Liver (tissue), 9 donors: ENCODE results near the gene C11orf97. TPM values are rescaled to one million over a fixed set of nuclear protein-coding genes. Genes with fewer than 3 reads are reported as not detected.

Source experiments
- DNase-seq: peaks from one replicate; pipeline ENCODE4 v3.0.0-alpha.2; 2017; ENCODE audit warnings: low spot score
- H3K27ac ChIP-seq, 2 donors: one replicate each; pipeline ENCODE4 v1.7.0; 2013; ENCODE audit warnings: inconsistent platforms in 2 of 2, low read length in 2 of 2, control low read depth in 1 of 2, low read depth in 1 of 2, mild to moderate bottlenecking in 1 of 2
- H3K27me3 ChIP-seq, 4 donors: one replicate each; pipeline versions ENCODE4 v1.6.1 to v1.7.0; 2013; ENCODE audit warnings: low read length in 3 of 4, inconsistent platforms in 1 of 4, mild to moderate bottlenecking in 1 of 4, moderate library complexity in 1 of 4; ENCODE audit not compliant: control insufficient read depth in 4 of 4, insufficient read depth in 4 of 4
- H3K36me3 ChIP-seq, 4 donors: one replicate each; pipeline versions ENCODE4 v1.6.1 to v1.7.0; 2013; ENCODE audit warnings: low read length in 3 of 4, mild to moderate bottlenecking in 3 of 4, low read depth in 1 of 4, moderate library complexity in 1 of 4; ENCODE audit not compliant: control insufficient read depth in 4 of 4, insufficient read depth in 3 of 4
- H3K4me1 ChIP-seq, 4 donors: one replicate each; pipeline versions ENCODE4 v1.6.1 to v1.7.0; 2013; ENCODE audit warnings: low read length in 3 of 4, mild to moderate bottlenecking in 3 of 4, moderate library complexity in 1 of 4; ENCODE audit not compliant: control insufficient read depth in 4 of 4, insufficient read depth in 4 of 4
- H3K4me3 ChIP-seq, 3 donors: one replicate each; pipeline versions ENCODE4 v1.6.1 to v1.7.0; 2013; ENCODE audit warnings: low read length in 3 of 3, control low read depth in 1 of 3, low read depth in 1 of 3, mild to moderate bottlenecking in 1 of 3
- H3K9ac ChIP-seq, 2 donors: one replicate each; pipeline ENCODE4 v1.7.0; 2013; ENCODE audit warnings: low read length in 2 of 2, mild to moderate bottlenecking in 2 of 2, moderate library complexity in 2 of 2, control low read depth in 1 of 2, low read depth in 1 of 2
- H3K9me3 ChIP-seq, 4 donors: one replicate each; pipeline versions ENCODE4 v1.6.1 to v1.7.0; 2013; ENCODE audit warnings: low read length in 3 of 4; ENCODE audit not compliant: control insufficient read depth in 4 of 4
- ATF3 ChIP-seq: IDR thresholded peaks from 2 replicates; pipeline ENCODE4 v1.6.1; 2016; ENCODE audit warnings: antibody characterized with exemption
- CTCF ChIP-seq: fragments of 150-350 bp; IDR thresholded peaks from 2 replicates; pipeline ENCODE4 v1.5.1; 2017; ENCODE audit warnings: improper control_type of control experiment, low read depth, low read length; ENCODE audit not compliant: missing input control
- EGR1 ChIP-seq, 2 donors: IDR thresholded peaks; 2 replicates each; pipeline ENCODE4 v1.6.1; 2016 to 2018; ENCODE audit warnings: antibody characterized with exemption in 2 of 2, low read depth in 2 of 2
- FOXA1 ChIP-seq: IDR thresholded peaks from 2 replicates; pipeline ENCODE4 v1.6.1; 2016; ENCODE audit warnings: antibody characterized with exemption
- FOXA2 ChIP-seq: IDR thresholded peaks from 2 replicates; pipeline ENCODE4 v1.6.1; 2016; ENCODE audit warnings: antibody characterized with exemption
- GABPA ChIP-seq, 2 donors: IDR thresholded peaks in 1 of 2; conservative IDR thresholded peaks in 1 of 2; 2 replicates each; pipeline ENCODE4 v1.6.1; 2016; ENCODE audit warnings: antibody characterized with exemption in 2 of 2, mild to moderate bottlenecking in 1 of 2, moderate library complexity in 1 of 2
- HNF4A ChIP-seq, 2 donors: conservative IDR thresholded peaks; 2 replicates each; pipeline ENCODE4 v1.6.1; 2016; ENCODE audit warnings: antibody characterized with exemption in 2 of 2, mild to moderate bottlenecking in 2 of 2
- HNF4G ChIP-seq: IDR thresholded peaks from 2 replicates; pipeline ENCODE4 v1.6.1; 2016; ENCODE audit warnings: antibody characterized with exemption
- JUND ChIP-seq, 2 donors: IDR thresholded peaks; 2 replicates each; pipeline ENCODE4 v1.6.1; 2016; ENCODE audit warnings: antibody characterized with exemption in 2 of 2
- MAX ChIP-seq: IDR thresholded peaks from 2 replicates; pipeline ENCODE4 v1.6.1; 2016; ENCODE audit warnings: antibody characterized with exemption
- NR2F2 ChIP-seq: IDR thresholded peaks from 2 replicates; pipeline ENCODE4 v1.6.1; 2016; ENCODE audit warnings: antibody characterized with exemption
- RAD21 ChIP-seq, 2 donors: IDR thresholded peaks; 2 replicates each; pipeline ENCODE4 v1.6.1; 2016; ENCODE audit warnings: antibody characterized with exemption in 2 of 2, mild to moderate bottlenecking in 2 of 2
- REST ChIP-seq: IDR thresholded peaks from 2 replicates; pipeline ENCODE4 v1.6.1; 2016; ENCODE audit warnings: antibody characterized with exemption, mild to moderate bottlenecking
- RXRA ChIP-seq, 2 donors: IDR thresholded peaks; 2 replicates each; pipeline ENCODE4 v1.6.1; 2017 to 2018; ENCODE audit warnings: antibody characterized with exemption in 2 of 2, mild to moderate bottlenecking in 1 of 2
- SP1 ChIP-seq: IDR thresholded peaks from 2 replicates; pipeline ENCODE4 v1.6.1; 2018; ENCODE audit warnings: antibody characterized with exemption, mild to moderate bottlenecking
- TAF1 ChIP-seq: conservative IDR thresholded peaks from 2 replicates; pipeline ENCODE4 v1.6.1; 2016; ENCODE audit warnings: antibody characterized with exemption, mild to moderate bottlenecking
- YY1 ChIP-seq: IDR thresholded peaks from 2 replicates; pipeline ENCODE4 v1.6.1; 2016; ENCODE audit warnings: antibody characterized with exemption, mild to moderate bottlenecking
- ZBTB33 ChIP-seq: IDR thresholded peaks from 2 replicates; pipeline ENCODE4 v1.6.1; 2016; ENCODE audit warnings: antibody characterized with exemption
- WGBS: extraction: QIAGEN DNeasy Blood & Tissue Kit; methylation state at CpG from one replicate; pipeline ENCODE4 v1.1.7; 2013; 5-methylcytosine and 5-hydroxymethylcytosine counted together
- polyA plus RNA-seq, 2 donors: library from polyadenylated mRNA; stranded (reverse) in 1 of 2; unstranded in 1 of 2; fragments of 200-250 nt in 1 of 2; fragments of >200 nt in 1 of 2; fragmentation: Nextera tagmentation in 1 of 2; extraction: Ambion mirVana in 1 of 2; gene quantifications; one replicate each; pipeline versions ENCODE4 v1.2.1 to v1.2.3, GENCODE V29; 2013 to 2015
- total RNA-seq, 2 donors: library from RNA; depleted of rRNA; stranded (reverse); fragments of >200 nt; gene quantifications; one replicate each; pipeline ENCODE4 v1.2.3, GENCODE V29; 2014
- donor health status: healthy.
- donor health status: healthy.
- donor health status: healthy.
- donor health status: healthy.
- donor health status: healthy.

C11orf97 gene
- total and polyA plus RNA-seq, 4 donors: 0.36 to 0.94 TPM; not detected in 2

GRCh38 chr11:94546162-94546470 lies 33.9 kb downstream of the C11orf97 start:
- H3K9me3 ChIP-seq: no peaks in the 10 kb centered on the region
- peak overlapping the region in 1 of 3 donors; percentile 57 for H3K4me3 ChIP-seq
- DNase-seq: no peak
- 81% methylated on average over 2 of the region's 2 CpGs for WGBS
- H3K4me1 ChIP-seq: peaks cover 3 to 17% (median 12%) of the 10 kb centered on the region in 4 donors
- TF ChIP-seq RAD21 (IDR thresholded peaks at IDR 0.05) (no peak), YY1 (no peak), CTCF (no peak), MAX (no peak), HNF4G (no peak)
- no peak overlapping the region for H3K27ac ChIP-seq
- H3K36me3 ChIP-seq: no peaks in the 10 kb centered on the region
- H3K9ac ChIP-seq: peak overlapping the region in 1 of 2 donors; percentile 12
- H3K27me3 ChIP-seq: no peaks in the 10 kb centered on the region

- H3K4me1 ChIP-seq: peaks cover 3 to 17% (median 12%) of the 10 kb centered on the region in 4 donors
Measured at GRCh38 chr11:94546886-94547285, 34.6 kb downstream of the C11orf97 start.

More at GRCh38 chr11:94546886-94547285, 34.6 kb downstream of the C11orf97 start:
- Histone ChIP-seq H3K36me3 (no peaks in the 10 kb centered on the region), H3K27ac (no peak overlapping the region), H3K9me3 (no peaks in the 10 kb centered on the region), H3K4me3 (no peak overlapping the region), H3K27me3 (no peaks in the 10 kb centered on the region), H3K9ac (no peak overlapping the region)
- DNase-seq: no peak
- 85% methylated on average over 1 of the region's 1 CpG for WGBS
- no peak for TF ChIP-seq FOXA1
- TF ChIP-seq GABPA (IDR thresholded peaks at IDR 0.05 in 1 of 2, conservative IDR thresholded peaks at IDR 0.05 in 1 of 2): no peak
- TF ChIP-seq ZBTB33: no peak
- no peak for TF ChIP-seq TAF1
- TF ChIP-seq EGR1 (IDR thresholded peaks at IDR 0.05; ENCODE audit: low read depth in 2 of 2): no peak
- no peak for TF ChIP-seq RXRA (IDR thresholded peaks at IDR 0.05)
- no peak for TF ChIP-seq JUND (IDR thresholded peaks at IDR 0.05)
- no peak for TF ChIP-seq FOXA2
- TF ChIP-seq NR2F2: no peak
- TF ChIP-seq SP1: no peak
- no peak for TF ChIP-seq YY1
- no peak for TF ChIP-seq RAD21 (IDR thresholded peaks at IDR 0.05)
- TF ChIP-seq HNF4G: no peak
- no peak for TF ChIP-seq CTCF
- TF ChIP-seq ATF3: no peak
- TF ChIP-seq MAX: no peak
- no peak for TF ChIP-seq REST
- no peak for TF ChIP-seq HNF4A (conservative IDR thresholded peaks at IDR 0.05)
